Kidney (tissue), 14 donors: ENCODE results near the gene DEXI. TPM values are rescaled to one million over a fixed set of nuclear protein-coding genes. Genes with fewer than 3 reads are reported as not detected.
"Not testable (repeated sequence)": the region's sequence is repeated elsewhere in the genome, so short reads cannot be mapped to it uniquely, and the experiment has no call there.

Source experiments
- DNase-seq, 5 donors: peaks; one replicate each; pipeline ENCODE4 v3.0.0-alpha.2; 2013 to 2020
- FAIRE-seq: peaks from 2 replicates; lab custom pipeline; 2012; peaks lifted over from hg19 to GRCh38; lab: Jason Lieb, UNC
- H3K27ac ChIP-seq, 2 donors: one replicate each; pipeline ENCODE4 v1.7.0; 2013; ENCODE audit warnings: low read depth in 2 of 2, low read length in 2 of 2, inconsistent platforms in 1 of 2
- H3K27me3 ChIP-seq: one replicate; pipeline ENCODE4 v1.7.1; 2013; ENCODE audit warnings: low read length, inconsistent platforms; ENCODE audit not compliant: control insufficient read depth, insufficient read depth
- H3K36me3 ChIP-seq, 3 donors: one replicate each; pipeline versions ENCODE4 v1.7.0 to v1.7.1; 2013; ENCODE audit warnings: low read length in 3 of 3, control low read depth in 1 of 3, inconsistent platforms in 1 of 3; ENCODE audit not compliant: insufficient read depth in 3 of 3, control insufficient read depth in 2 of 3
- H3K4me1 ChIP-seq, 3 donors: one replicate each; pipeline versions ENCODE4 v1.7.0 to v1.7.1; 2013; ENCODE audit warnings: low read length in 3 of 3, inconsistent platforms in 1 of 3, low read depth in 1 of 3; ENCODE audit not compliant: control insufficient read depth in 2 of 3, insufficient read depth in 2 of 3
- H3K4me3 ChIP-seq, 3 donors: one replicate each; pipeline versions ENCODE4 v1.7.0 to v1.8.1; 2013; ENCODE audit warnings: low read length in 3 of 3, control low read depth in 1 of 3, inconsistent platforms in 1 of 3
- H3K9ac ChIP-seq, 3 donors: one replicate each; pipeline versions ENCODE4 v1.7.0 to v1.7.1; 2013; ENCODE audit warnings: low read length in 3 of 3, control low read depth in 1 of 3, inconsistent platforms in 1 of 3
- H3K9me3 ChIP-seq, 3 donors: one replicate each; pipeline versions ENCODE4 v1.7.0 to v1.7.1; 2013; ENCODE audit warnings: low read length in 3 of 3, control low read depth in 1 of 3, inconsistent platforms in 1 of 3; ENCODE audit not compliant: control insufficient read depth in 2 of 3, insufficient read depth in 1 of 3
- CTCF ChIP-seq: IDR thresholded peaks from 3 replicates; pipeline ENCODE4 v1.5.1; 2012; ENCODE audit warnings: mild to moderate bottlenecking, moderate library complexity, borderline replicate concordance; ENCODE audit not compliant: insufficient read depth; ENCODE audit errors: extremely low read depth
- intact Hi-C: fragments of 100-400 bp; cut with DNase I; formaldehyde crosslinking; loops from one replicate; pipeline ENCODE4 v1.11.1; 2022
- polyA plus RNA-seq: library from polyadenylated mRNA; stranded (reverse); fragments of 350-450 nt; fragmentation: Illumina TruSeq; extraction: RNeasy Lipid Tissue Mini Kit (QIAGEN cat#74804); gene quantifications from one replicate; pipeline ENCODE4 v1.2.3, GENCODE V29; 2014; ENCODE audit warnings: low read depth, low replicate concordance; ENCODE audit not compliant: insufficient read depth
- total RNA-seq: library from RNA; stranded (reverse); fragmentation: NEBNext Ultra II Directional; extraction: Animal tissue kit (Norgen Biotek cat#: 25700); gene quantifications from one replicate; pipeline ENCODE4 v1.2.1, GENCODE V29; 2021
- donor health status: control.
- donor health status: control.
- donor health status: control.
- donor health status: control.
- donor health status: control.
- donor health status: DM: yes; HTN: yes; CAD: no.
- donor health status: Normal renal cell carcinoma (clear cell type).

DEXI gene
- total and polyA plus RNA-seq, 2 donors from 2014 or later: 31.0 to 46.2 TPM

- peak in 2 of 5 donors; percentile 40 to 42 for DNase-seq
- no peaks in the 10 kb centered on the region for H3K9me3 ChIP-seq
- peak overlapping the region in 1 of 3 donors; percentile 67 for H3K9ac ChIP-seq
- TF ChIP-seq CTCF: no peak
- H3K4me3 ChIP-seq: peak overlapping the region in 2 of 3 donors; percentile 68 to 84
- H3K27me3 ChIP-seq: no peaks in the 10 kb centered on the region
- H3K27ac ChIP-seq: no peak overlapping the region
- no peaks in the 10 kb centered on the region for H3K36me3 ChIP-seq
- H3K4me1 ChIP-seq: peaks cover 6 to 63% (median 56%) of the 10 kb centered on the region in 3 donors
- intact Hi-C loops: no loop called here
- no peak for FAIRE-seq
These were observed 741 bp upstream of the DEXI start for GRCh38 chr16:10943064-10943353.

DNA sequence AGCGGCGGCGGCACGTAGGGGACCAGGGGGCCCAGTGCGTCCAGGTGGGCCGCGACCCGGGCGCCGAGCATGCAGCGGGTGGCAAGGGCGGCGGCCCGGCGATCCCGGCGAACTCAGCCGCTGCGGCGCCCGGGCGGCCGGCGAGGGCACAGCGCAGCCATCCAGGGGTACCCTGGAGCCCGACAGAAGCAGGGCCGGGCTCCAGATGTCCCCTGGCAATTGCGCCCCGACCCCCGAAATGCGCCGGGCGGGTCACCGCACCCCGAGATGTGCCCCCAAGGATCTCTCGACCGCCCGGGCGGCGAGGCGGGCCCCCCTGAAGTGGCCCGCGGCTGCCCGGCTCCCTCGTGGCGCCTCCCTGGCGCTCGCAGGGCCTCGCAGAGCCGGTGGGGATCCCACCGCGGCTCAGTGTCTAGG is 325 bp downstream of the DEXI start:
- peak overlapping the region in 1 of 3 donors; percentile 89 for H3K9ac ChIP-seq
- H3K36me3 ChIP-seq, DNase-seq, FAIRE-seq, H3K27me3 ChIP-seq, H3K9me3 ChIP-seq, intact Hi-C loops: not testable (repeated sequence)
- peaks cover 6 to 67% (median 65%) of the 10 kb centered on the region in 3 donors for H3K4me1 ChIP-seq
- peak overlapping the region; percentile 57 to 87 (median 84) for H3K4me3 ChIP-seq
- H3K27ac ChIP-seq: peak overlapping the region in 1 of 2 donors; percentile 28

- FAIRE-seq (no peak), DNase-seq (peak in 2 of 5 donors; percentile 46 to 74)
- Histone ChIP-seq H3K9me3 (no peaks in the 10 kb centered on the region), H3K4me1 (peaks cover 6 to 66% (median 62%) of the 10 kb centered on the region in 3 donors), H3K36me3 (no peaks in the 10 kb centered on the region), H3K27me3 (no peaks in the 10 kb centered on the region), H3K27ac (peak overlapping the region; percentile 57 to 75), H3K9ac (peak overlapping the region; percentile 30 to 89 (median 88)), H3K4me3 (peak overlapping the region; percentile 57 to 87 (median 84))
- no peak for TF ChIP-seq CTCF
- intact Hi-C loops: no loop called here
These were observed 938 bp downstream of the DEXI start for GRCh38 chr16:10941127-10941933.

GRCh38 chr16:10940501-10941079 is 1.7 kb downstream of the DEXI start:
- Histone ChIP-seq H3K9ac (peak overlapping the region in 2 of 3 donors; percentile 88 to 89), H3K4me1 (peaks cover 3 to 60% (median 55%) of the 10 kb centered on the region in 3 donors), H3K36me3 (no peaks in the 10 kb centered on the region), H3K27me3 (no peaks in the 10 kb centered on the region), H3K27ac (peak overlapping the region; percentile 62 to 75), H3K4me3 (peak overlapping the region; percentile 27 to 87 (median 84)), H3K9me3 (no peaks in the 10 kb centered on the region)
- TF ChIP-seq CTCF: no peak
- no peak for FAIRE-seq
- intact Hi-C loops: no loop called here
- no peak for DNase-seq
